GM06990 (cell line): ENCODE results near the gene TOMM5.

Experiments
- DNase-seq: peaks from one replicate; pipeline ENCODE4 v3.0.0-alpha.2; 2011; ENCODE audit not compliant: insufficient read length; ENCODE audit errors: extremely low read depth
- H3K27me3 ChIP-seq: replicated peaks from 2 replicates; pipeline ENCODE4 v1.6.0; 2011; ENCODE audit warnings: low read length; ENCODE audit not compliant: control insufficient read depth, insufficient read depth
- H3K36me3 ChIP-seq: 2 replicates; pipeline ENCODE4 v1.5.1; 2011; ENCODE audit warnings: low read length; ENCODE audit not compliant: control insufficient read depth, insufficient read depth
- H3K4me3 ChIP-seq: replicated peaks from 2 replicates; pipeline ENCODE4 v1.5.1; 2011; ENCODE audit warnings: low read depth, mild to moderate bottlenecking, control low read depth, low read length
- TF ChIP-seq, protein P1 (sequence below): IDR thresholded peaks from 2 replicates; pipeline ENCODE4 v1.5.1; 2011; ENCODE audit warnings: low read length, control low read depth, mild to moderate bottlenecking, inconsistent platforms; ENCODE audit not compliant: insufficient read depth, poor library complexity, severe bottlenecking

Gene TOMM5

DNA sequence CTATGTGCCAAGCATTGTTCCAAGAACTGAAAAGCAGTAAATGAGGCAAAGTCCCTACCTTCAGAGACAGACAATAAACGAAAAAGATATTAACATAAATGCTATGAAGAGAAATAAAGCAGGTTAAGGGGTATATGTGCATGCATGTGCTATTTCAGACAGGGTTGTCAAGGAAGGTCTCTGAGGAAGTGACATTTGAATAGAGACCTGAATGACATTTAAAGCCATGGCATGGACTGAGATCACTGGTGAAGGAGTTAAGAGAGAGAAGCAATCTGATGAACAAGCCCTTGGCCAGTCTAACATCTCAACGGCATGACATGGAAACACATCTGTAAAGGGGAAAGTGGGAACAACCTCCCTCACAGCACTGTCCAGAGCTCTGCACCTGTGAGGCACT is 30.7 kb downstream of the TOMM5 start:
- no peak for DNase-seq
- TF ChIP-seq, protein P1, sequence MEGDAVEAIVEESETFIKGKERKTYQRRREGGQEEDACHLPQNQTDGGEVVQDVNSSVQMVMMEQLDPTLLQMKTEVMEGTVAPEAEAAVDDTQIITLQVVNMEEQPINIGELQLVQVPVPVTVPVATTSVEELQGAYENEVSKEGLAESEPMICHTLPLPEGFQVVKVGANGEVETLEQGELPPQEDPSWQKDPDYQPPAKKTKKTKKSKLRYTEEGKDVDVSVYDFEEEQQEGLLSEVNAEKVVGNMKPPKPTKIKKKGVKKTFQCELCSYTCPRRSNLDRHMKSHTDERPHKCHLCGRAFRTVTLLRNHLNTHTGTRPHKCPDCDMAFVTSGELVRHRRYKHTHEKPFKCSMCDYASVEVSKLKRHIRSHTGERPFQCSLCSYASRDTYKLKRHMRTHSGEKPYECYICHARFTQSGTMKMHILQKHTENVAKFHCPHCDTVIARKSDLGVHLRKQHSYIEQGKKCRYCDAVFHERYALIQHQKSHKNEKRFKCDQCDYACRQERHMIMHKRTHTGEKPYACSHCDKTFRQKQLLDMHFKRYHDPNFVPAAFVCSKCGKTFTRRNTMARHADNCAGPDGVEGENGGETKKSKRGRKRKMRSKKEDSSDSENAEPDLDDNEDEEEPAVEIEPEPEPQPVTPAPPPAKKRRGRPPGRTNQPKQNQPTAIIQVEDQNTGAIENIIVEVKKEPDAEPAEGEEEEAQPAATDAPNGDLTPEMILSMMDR, result no peak
- no peaks in the 10 kb centered on the region for H3K27me3 ChIP-seq
- no peaks in the 10 kb centered on the region for H3K36me3 ChIP-seq
- no peak overlapping the region for H3K4me3 ChIP-seq

DNA sequence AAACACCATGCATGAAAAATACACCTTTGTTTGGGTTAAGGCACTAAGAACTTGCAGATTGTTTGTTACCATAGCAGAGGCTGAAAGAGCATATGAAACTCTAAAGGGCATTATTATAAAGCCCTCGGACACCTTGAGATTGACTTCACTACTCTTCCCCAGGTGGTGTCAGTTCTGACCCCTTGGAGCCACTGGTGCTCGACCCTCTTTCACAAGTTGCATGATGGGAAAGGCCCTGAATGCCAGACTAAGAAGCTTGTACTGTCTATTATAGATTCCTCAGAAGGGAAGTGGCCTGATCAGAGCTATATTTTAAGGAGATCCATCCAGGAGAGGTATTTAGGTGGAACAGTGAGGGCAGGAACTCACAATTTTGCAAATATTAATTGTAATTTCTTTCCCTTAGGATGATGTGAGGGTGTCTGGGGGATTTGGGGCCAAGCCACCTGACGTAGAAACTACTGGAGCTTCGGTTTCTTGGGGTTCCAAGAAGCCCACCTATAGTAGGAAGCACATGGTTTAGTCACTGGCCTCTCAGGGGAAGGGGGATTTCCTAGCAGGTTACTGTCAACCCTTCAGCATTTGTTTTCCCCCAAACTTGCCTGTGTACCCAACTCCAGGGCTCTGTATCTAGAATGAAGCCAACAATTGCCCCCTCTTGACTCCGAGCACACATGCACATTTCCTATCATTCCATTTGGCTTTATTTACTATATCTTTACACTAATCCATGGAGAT is 32.4 kb downstream of the TOMM5 start:
- no peaks in the 10 kb centered on the region for H3K36me3 ChIP-seq
- TF ChIP-seq, protein P1, result no peak
- no peak for DNase-seq
- H3K4me3 ChIP-seq, result no peak overlapping the region
- no peaks in the 10 kb centered on the region for H3K27me3 ChIP-seq

DNA sequence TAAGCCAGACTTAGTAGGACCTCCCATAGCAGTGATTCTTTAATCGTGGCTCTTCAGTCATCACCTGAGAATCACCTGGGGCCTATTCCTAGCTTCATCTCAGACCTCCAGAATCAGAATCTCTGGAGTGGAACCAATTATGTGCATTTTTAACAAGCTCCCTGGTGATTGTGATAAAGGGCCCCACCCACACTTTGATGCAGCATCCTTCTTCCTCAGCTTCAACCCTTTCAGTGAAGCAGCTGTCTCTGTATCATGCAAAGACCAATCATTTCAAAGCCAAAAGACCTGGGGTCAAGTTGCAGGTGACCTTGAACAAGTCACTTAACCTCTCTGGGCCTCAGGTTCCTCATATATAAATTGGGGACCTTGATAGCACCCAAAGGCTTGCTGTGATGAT is 33.3 kb downstream of the TOMM5 start:
- no peaks in the 10 kb centered on the region for H3K27me3 ChIP-seq
- DNase-seq, result no peak
- TF ChIP-seq, protein P1, result no peak
- no peaks in the 10 kb centered on the region for H3K36me3 ChIP-seq
- H3K4me3 ChIP-seq, result no peak overlapping the region

DNA sequence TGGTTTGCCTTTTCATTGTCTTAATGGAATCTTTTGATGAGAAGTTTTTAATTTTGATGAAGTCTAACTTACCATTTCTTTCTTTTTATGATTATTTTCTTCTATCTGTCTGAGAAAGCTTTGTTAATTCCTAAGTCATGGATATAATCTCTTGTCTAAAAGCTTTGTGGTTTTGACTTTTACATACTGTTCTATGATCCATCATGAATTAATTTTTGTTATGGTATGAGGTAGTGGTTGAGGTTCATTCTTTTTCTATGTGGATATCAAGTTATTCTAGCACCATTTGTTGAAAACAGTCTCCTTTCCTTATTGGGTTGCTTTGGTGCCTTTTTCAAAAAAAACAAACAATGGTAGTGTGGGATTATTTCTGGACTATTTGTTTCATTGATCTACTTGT is 36.6 kb downstream of the TOMM5 start:
- Histone ChIP-seq H3K27me3 (no peaks in the 10 kb centered on the region), H3K4me3 (no peak overlapping the region), H3K36me3 (no peaks in the 10 kb centered on the region)
- TF ChIP-seq, protein P1, result no peak
- no peak for DNase-seq

DNA sequence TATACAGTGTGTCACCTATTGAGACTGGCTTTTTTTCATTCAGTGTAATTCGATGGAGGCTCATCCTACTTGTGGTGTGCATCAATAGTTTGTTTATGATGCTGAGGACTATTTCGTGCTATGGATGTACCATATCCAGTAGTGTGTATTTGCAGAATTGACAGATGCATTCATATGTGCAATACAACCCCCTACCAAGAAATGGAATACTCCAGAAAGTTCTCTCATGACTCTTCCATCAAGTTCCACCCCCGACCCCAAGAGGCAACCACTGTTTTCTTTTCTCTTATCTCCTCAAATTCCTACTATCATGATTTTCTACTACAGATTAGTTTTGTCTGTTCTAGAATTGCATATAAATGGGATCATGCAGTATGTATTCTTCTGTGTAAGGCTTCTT is 38.1 kb downstream of the TOMM5 start:
- Histone ChIP-seq H3K4me3 (no peak overlapping the region), H3K27me3 (no peaks in the 10 kb centered on the region), H3K36me3 (no peaks in the 10 kb centered on the region)
- DNase-seq, result no peak
- TF ChIP-seq, protein P1, result no peak

DNA sequence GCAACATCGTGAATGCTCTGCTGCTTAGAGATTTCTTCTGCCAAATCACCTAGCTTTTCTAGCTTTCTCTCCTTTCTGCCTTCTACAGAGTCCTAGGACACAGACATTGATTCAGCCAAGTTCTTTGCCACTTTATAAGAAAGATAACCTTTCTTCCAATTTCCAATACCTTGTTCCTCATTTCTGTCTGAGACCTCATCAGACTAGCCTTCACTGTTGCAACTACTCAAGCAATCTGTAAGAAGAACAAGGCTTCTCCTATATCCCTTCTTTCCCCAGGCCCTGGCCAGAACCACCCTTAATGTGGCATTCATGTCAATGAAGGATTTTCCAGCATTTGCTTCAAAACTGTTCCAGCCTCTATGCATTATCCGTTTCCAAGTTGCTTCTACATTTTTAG is 40.5 kb downstream of the TOMM5 start:
- TF ChIP-seq, protein P1, result no peak
- no peak for DNase-seq

More for the DNA sequence above, 40.5 kb downstream of the TOMM5 start:
- Histone ChIP-seq H3K27me3 (no peaks in the 10 kb centered on the region), H3K36me3 (no peaks in the 10 kb centered on the region), H3K4me3 (no peak overlapping the region)
